Measurements from ENCODE around the gene WDR91. TPM values are rescaled to one million over a fixed set of nuclear protein-coding genes. Genes with fewer than 3 reads are reported as not detected.

The WDR91 gene
- total RNA-seq, 1 experiment from 2014 or later = 8.8 TPM

DNA sequence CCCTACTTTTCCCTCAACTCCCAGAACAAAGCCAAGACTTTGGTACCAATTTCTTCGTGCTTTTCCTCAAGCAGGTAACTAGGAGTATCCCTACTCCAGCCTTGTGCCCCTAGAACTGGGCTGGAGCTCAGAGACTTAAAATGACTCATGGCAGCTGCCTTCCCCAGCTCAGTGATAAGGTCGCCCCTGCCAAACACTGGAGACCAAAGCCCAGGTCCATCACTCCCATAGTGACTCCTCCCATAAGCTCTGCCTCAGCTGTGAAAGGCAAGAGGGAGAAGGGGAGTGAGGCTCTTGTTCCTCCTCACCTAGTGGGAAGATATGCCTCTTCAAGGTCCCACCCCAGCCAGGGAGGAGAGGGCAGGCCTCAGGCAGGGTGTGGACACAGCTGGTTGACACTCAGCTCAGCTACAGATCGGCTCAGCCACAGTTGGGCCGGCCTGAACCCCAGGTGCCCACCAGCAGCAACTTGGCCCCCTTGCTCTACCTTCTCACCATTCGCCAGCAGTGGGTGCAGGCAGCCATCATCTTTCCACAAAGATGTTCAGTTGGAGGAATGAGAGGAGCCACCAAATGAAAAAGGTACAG lies 27.0 kb downstream of the WDR91 start:
- in situ Hi-C loops (cut with HindIII; ENCODE audit: low pct_unique_long_range_greater_than_20kb, low sequenced_read_pairs) (no loop called here), intact Hi-C loops (cut with micrococcal nuclease; ENCODE audit: unreplicated experiment) (no loop called here)
- Histone ChIP-seq H3K9me3 (ENCODE audit: control insufficient read depth, insufficient read depth, low read depth, low read length) (peaks cover 17% of the 10 kb centered on the region; the same call in 1 of the 2 replicates), H3K36me3 (ENCODE audit: control insufficient read depth, insufficient read depth, low read length) (no peaks in the 10 kb centered on the region), H3K27ac (ENCODE audit: low read length) (no peak overlapping the region), H3K4me3 (ENCODE audit: low read depth in 2 of 2, low read length in 2 of 2) (no peak overlapping the region), H3K4me1 (ENCODE audit: control insufficient read depth, insufficient read depth, low read length) (no peaks in the 10 kb centered on the region), H3K27me3 (ENCODE audit: control insufficient read depth, insufficient read depth, low read length) (no peaks in the 10 kb centered on the region)
- ATAC-seq (no peak), DNase-seq (ENCODE audit: low read depth, low spot score) (no peak)
- no TSS peak for BruUV-seq (replicated peaks)
- ChIA-PET POLR2A (no interaction called here), CTCF (no interaction called here)
- TF ChIP-seq POLR2AphosphoS5 (IDR thresholded peaks at IDR 0.05; ENCODE audit: low read depth, low read length) (no peak), SIN3A (IDR thresholded peaks at IDR 0.05; ENCODE audit: borderline replicate concordance, insufficient read depth, low read depth, low read length) (no peak), TCF7L2 (IDR thresholded peaks at IDR 0.05; ENCODE audit: low read depth, low read length) (no peak)
- TF ChIP-seq, protein P1, sequence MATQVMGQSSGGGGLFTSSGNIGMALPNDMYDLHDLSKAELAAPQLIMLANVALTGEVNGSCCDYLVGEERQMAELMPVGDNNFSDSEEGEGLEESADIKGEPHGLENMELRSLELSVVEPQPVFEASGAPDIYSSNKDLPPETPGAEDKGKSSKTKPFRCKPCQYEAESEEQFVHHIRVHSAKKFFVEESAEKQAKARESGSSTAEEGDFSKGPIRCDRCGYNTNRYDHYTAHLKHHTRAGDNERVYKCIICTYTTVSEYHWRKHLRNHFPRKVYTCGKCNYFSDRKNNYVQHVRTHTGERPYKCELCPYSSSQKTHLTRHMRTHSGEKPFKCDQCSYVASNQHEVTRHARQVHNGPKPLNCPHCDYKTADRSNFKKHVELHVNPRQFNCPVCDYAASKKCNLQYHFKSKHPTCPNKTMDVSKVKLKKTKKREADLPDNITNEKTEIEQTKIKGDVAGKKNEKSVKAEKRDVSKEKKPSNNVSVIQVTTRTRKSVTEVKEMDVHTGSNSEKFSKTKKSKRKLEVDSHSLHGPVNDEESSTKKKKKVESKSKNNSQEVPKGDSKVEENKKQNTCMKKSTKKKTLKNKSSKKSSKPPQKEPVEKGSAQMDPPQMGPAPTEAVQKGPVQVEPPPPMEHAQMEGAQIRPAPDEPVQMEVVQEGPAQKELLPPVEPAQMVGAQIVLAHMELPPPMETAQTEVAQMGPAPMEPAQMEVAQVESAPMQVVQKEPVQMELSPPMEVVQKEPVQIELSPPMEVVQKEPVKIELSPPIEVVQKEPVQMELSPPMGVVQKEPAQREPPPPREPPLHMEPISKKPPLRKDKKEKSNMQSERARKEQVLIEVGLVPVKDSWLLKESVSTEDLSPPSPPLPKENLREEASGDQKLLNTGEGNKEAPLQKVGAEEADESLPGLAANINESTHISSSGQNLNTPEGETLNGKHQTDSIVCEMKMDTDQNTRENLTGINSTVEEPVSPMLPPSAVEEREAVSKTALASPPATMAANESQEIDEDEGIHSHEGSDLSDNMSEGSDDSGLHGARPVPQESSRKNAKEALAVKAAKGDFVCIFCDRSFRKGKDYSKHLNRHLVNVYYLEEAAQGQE (IDR thresholded peaks at IDR 0.05; ENCODE audit: insufficient read depth in 1 of 2, low read depth in 2 of 2, low read length in 1 of 2) = no peak
- TF ChIP-seq, protein P2, sequence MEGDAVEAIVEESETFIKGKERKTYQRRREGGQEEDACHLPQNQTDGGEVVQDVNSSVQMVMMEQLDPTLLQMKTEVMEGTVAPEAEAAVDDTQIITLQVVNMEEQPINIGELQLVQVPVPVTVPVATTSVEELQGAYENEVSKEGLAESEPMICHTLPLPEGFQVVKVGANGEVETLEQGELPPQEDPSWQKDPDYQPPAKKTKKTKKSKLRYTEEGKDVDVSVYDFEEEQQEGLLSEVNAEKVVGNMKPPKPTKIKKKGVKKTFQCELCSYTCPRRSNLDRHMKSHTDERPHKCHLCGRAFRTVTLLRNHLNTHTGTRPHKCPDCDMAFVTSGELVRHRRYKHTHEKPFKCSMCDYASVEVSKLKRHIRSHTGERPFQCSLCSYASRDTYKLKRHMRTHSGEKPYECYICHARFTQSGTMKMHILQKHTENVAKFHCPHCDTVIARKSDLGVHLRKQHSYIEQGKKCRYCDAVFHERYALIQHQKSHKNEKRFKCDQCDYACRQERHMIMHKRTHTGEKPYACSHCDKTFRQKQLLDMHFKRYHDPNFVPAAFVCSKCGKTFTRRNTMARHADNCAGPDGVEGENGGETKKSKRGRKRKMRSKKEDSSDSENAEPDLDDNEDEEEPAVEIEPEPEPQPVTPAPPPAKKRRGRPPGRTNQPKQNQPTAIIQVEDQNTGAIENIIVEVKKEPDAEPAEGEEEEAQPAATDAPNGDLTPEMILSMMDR (IDR thresholded peaks at IDR 0.05) = no peak

DNA sequence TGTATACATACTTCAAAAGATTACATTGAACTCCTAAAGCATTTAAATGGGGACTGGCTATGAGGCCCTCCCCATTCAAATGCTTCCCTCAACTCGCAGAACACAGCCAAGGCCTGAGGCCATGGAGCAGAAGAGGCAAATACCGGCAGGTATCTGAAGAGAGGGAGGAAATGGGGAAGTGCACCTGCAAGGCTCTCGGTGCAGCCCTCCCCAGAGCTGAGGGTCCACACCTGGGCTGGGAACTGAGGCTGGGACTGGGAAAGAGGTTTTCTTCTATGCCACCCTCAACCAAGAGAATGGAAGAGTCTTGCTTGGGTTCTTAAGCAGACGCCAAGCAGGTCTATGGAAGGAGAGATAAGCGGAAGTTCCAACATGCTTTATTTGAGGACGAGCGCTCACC lies 27.8 kb downstream of the WDR91 start:
- DNase-seq (ENCODE audit: low read depth, low spot score) = no peak
- TF ChIP-seq SIN3A (IDR thresholded peaks at IDR 0.05; ENCODE audit: borderline replicate concordance, insufficient read depth, low read depth, low read length) (no peak), TCF7L2 (IDR thresholded peaks at IDR 0.05; ENCODE audit: low read depth, low read length) (no peak), POLR2AphosphoS5 (IDR thresholded peaks at IDR 0.05; ENCODE audit: low read depth, low read length) (no peak)
- TF ChIP-seq, protein P1 (IDR thresholded peaks at IDR 0.05; ENCODE audit: insufficient read depth in 1 of 2, low read depth in 2 of 2, low read length in 1 of 2) = no peak
- TF ChIP-seq, protein P2 (IDR thresholded peaks at IDR 0.05) = no peak
- CTCF ChIA-PET = no interaction called here
- H3K4me1 ChIP-seq (ENCODE audit: control insufficient read depth, insufficient read depth, low read length) = no peaks in the 10 kb centered on the region
- intact Hi-C loops (cut with micrococcal nuclease; ENCODE audit: unreplicated experiment) (no loop called here), in situ Hi-C loops (cut with HindIII; ENCODE audit: low pct_unique_long_range_greater_than_20kb, low sequenced_read_pairs) (no loop called here)
- H3K9me3 ChIP-seq (ENCODE audit: control insufficient read depth, insufficient read depth, low read depth, low read length) = peaks cover 17% of the 10 kb centered on the region; the same call in 1 of the 2 replicates
- H3K36me3 ChIP-seq (ENCODE audit: control insufficient read depth, insufficient read depth, low read length) = no peaks in the 10 kb centered on the region
- no TSS peak for BruUV-seq (replicated peaks)
- POLR2A ChIA-PET = no interaction called here
- no peaks in the 10 kb centered on the region for H3K27me3 ChIP-seq (ENCODE audit: control insufficient read depth, insufficient read depth, low read length)
- no peak for ATAC-seq
- H3K27ac ChIP-seq (ENCODE audit: low read length) = no peak overlapping the region
- no peak overlapping the region for H3K4me3 ChIP-seq (ENCODE audit: low read depth in 2 of 2, low read length in 2 of 2)
